ENCODE results near the gene KRTAP5-2.

The KRTAP5-2 gene

DNA sequence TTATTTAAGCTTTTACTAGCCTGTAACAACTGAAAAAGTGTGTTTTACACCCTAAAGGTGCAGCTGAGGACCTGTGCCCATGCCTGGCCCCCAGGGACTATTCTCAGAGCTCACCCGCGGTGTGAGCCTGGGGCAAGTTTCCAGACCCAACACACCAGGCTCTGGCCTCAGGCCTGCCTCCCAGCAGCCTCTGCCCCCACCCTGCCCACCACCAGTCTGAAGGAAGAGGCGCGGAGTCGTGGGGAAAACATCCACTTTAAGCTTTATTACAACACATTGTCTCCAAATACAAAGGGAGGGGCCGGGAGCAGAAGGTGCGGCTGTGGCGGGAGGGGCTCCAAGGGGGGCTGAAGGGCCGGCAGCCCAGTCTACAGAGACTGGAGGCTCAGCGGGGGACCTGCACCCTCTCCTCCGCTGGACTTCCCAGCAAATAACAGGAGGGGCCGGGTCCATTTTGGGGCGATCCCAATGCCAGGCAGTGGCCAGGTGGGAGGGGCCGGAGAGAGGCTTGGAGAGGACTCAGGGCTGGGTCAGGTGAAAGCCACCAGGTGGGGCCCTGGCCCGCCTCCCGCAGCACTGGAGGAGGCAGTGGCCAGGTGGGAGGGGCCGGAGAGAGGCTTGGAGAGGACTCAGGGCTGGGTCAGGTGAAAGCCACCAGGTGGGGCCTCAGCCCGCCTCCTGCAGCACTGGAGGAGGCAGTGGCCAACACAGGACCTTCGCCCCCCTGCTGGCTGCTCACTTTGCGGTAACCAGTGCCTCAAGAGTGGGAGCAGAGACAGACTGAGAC, 44.1 kb downstream of the KRTAP5-2 start:
- no peak for DNase-seq

DNA sequence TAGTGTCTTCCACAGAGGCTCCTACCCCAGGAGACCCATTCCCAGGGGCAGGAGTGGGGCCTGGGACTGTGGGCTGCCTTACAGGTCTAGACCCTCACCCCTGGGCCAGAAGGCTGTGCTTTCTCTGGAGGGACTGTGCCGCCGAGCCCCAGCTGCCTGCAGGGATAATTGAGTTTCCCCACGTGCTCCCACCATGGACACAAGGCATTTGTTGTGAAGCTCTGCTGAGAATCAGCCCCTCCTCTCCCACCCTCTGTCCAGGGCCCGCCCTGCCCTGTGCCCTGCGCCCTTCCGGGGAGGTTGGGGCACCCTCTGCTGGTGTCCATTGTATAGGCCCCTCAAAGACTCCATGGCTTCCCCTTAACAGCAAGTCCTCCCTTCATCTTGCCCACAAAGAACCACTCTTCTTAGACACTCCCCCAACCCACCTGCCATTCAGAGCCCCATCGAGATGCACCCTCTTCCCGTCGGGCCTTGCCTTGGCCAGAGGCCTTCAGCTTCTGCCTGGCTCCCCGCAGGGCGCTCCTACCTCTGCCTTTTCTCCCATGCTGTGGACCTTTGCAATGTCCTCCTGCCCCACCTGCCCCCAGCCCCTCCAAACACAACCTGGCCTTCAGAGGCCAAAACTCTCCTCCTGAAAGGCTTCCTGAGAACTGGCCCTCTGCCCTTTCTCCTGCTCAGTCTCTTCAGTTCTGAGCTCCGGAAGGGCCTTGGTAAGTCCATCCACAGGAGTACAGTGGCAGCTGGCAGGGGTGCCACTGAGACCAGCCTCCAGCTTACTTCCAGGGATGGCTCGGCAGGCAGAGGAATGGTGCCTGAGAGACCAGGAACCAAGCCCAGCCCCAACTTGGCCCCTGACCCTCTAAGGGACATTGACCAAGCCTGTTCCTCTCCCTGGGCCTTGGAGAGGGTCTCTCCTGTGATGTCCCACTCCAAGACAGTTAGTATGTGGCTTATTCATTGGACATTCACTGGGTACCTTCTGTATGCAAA, 48.5 kb downstream of the KRTAP5-2 start:
- DNase-seq: no peak

GRCh38 chr11:1548221-1549070, 49.6 kb downstream of the KRTAP5-2 start:
- DNase-seq: no peak

DNA sequence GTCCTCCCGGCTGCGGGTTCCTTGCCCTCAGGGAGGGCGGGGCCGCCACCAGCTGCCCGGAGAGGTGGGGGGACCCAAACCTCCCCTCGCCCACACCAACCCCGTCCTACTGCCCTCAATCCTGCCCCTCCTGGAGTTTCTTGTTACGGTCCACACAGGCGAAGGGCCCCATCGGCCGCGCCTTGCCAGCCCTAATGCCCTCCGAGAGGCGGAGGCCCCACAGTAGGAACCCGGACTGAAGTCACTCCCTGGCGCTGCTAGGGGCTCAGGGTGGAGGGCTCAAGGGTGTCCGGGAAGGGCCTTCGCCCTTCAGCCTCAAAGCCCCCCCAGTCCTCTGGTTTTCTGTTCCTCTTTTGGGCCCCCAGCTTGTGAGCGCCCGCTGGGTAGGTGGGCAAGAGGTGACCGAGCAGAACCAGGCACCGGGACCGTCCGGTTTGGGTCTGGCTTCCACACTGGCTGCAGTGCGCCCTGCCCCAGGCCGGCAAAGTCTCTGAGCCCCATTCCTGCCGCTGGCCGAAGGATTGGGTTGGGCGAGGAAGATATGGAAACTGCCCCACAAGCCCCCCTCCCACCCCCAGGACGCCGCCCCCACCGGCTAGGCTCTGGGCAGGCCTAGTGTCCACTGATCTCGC, 50.5 kb downstream of the KRTAP5-2 start:
- DNase-seq: no peak

Measured in NCI-H1694 (cell line).